Anterior cingulate cortex (tissue), 58 donors: Measurements from ENCODE around the gene CHST3.
"Not testable (repeated sequence)": the region's sequence is repeated elsewhere in the genome, so short reads cannot be mapped to it uniquely, and the experiment has no call there.

Experiments
- DNase-seq, 58 donors: peaks; one replicate each; lab custom pipeline; 2025; lab: John Stamatoyannopoulos, UW

The CHST3 gene

GRCh38 chr10:71972746-71973695 lies 8.8 kb downstream of the CHST3 start:
- no peak for DNase-seq

DNA sequence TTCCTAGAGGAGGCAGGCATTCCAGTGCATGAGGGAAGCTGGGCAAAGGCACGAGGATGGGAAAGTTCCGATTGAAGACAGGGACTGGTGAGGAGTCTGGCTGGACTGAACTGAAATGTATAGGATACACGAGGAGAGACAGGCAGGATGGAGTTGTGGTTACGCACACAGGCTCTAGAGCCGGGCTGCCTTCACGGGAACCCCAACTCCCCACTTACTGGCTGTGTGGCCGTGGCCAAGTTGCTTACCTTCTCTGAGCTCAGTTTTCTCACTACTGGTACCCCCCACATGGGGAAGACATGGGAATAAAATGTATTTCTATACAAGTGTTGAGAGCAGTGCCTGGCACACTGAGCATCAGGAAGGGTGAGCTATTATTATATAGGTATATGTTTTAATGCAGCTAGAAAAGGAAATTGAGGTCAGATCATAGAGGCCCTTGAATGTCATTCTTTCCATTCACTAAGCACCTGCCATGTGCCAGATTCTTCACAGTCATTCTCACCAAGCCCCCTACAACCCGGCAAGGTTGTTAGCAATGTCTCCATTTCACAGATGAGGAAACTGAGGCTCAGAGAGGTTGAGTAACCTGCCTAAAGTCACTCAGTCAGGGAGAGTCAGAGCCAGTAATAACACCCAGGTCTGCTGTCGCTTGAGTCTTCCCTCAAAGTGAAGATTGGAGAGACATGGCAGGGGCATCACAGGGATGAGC lies 9.7 kb downstream of the CHST3 start:
- DNase-seq = no peak

DNA sequence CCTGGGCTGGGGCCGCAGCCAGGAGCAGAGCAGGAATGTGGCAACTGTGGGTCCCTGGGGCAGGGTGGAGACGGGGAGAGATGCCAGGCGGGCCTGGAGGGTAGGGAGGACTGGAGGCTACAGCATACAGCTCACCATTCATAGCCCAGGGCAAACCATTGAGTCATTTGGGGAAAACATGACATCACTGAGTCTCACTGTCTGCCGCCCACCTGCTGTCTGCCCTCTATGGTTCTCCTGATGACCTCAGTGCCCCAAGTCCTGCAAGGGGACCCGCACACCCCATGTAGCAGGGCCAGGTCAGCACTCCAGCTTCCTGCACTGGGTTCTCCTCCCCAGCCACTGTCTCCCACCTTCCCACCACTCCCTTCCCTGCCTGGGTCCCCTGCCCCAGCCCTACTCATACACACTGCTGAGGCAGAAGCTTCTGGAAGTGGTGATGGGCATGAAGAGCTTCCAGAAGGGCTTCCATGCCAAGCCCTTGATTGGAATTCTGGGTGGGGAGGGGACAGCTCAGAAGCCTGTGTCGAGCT lies 10.4 kb downstream of the CHST3 start:
- peak in 11 of 58 donors; percentile 47 to 80 (median 68) for DNase-seq

DNA sequence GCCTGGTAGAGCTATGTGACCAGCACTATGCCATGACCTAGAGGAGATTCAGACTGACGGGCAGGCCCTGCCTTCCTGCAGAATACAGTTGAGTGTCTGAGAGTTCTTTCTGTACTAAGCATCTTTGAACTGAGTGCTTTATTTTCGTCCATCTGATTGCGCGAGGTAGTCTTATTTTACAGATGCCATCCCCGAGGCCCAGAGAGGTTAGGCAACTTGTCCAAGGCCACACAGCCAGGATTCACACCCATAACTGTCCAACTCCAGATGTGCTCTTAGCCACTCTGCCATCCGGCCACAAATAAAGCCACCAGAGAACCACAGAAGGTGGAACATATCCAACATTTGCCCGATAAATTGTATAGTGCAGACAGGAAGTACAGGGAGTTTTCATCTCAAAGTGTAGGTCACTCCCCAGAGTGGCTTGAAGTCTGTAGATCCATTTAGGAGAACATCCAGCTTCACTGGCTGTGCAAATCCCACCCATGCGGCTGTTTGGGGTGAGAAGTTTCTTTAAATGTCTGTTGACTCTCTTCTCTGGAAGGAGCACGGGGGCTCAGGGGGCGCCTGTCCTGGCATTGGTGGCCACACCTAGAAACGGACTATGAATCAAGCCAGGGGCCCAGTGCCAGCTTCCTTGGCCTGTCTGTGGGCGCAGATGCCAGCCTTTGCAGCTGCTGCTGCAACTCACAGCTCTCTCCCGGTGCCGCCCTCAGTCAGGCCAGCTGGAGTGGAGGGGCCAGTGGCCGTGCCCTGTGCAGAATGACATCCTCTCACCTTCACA lies 11.1 kb downstream of the CHST3 start:
- DNase-seq = peak in 53 of 58 donors; percentile 43 to 91 (median 75)

- peak in 25 of 58 donors; percentile 35 to 91 (median 74) for DNase-seq
Measured at GRCh38 chr10:71975871-71976725, 11.9 kb downstream of the CHST3 start.

GRCh38 chr10:71977614-71977903 lies 13.4 kb downstream of the CHST3 start:
- DNase-seq = not testable (repeated sequence)

DNA sequence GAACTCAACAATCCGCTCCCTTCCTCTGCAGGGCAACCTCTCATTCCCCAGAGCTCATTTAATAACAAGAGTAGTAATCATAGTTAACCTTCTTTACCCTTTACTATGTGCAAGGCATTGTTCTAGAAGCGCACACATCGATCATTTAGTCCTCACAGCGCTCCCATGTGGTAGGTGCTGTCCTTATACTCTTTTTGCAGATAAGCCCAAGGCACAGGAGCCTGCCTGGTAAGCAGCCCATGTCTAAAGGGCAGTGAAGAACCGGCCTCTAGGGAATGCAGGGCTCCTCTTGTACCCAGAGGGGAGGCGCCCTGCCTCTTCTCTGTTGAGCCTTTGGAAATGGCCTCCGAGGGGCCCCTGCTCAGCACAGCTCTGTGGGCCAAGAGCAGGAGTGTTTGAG lies 14.3 kb downstream of the CHST3 start:
- DNase-seq = peak in 2 of 58 donors; percentile 33 to 53

GRCh38 chr10:71978988-71979691 lies 14.9 kb downstream of the CHST3 start:
- DNase-seq = no peak

DNA sequence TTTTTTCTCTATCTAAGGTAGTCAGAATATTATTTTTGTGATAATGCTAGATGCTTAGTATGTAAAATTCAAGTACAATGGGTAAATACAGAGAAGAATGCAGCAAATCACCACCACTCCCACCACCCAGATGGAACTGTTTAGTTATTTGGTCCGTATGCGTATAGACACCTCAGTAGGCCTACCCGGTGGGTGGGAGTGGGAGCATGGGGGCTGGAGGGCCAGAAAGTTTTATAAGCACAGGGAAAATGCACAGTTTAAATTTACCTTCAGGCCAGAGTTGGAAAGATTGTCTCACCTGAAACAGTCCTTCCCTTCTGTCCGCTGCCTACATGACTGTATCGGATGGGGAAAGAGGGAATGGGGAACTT lies 15.5 kb downstream of the CHST3 start:
- no peak for DNase-seq

DNA sequence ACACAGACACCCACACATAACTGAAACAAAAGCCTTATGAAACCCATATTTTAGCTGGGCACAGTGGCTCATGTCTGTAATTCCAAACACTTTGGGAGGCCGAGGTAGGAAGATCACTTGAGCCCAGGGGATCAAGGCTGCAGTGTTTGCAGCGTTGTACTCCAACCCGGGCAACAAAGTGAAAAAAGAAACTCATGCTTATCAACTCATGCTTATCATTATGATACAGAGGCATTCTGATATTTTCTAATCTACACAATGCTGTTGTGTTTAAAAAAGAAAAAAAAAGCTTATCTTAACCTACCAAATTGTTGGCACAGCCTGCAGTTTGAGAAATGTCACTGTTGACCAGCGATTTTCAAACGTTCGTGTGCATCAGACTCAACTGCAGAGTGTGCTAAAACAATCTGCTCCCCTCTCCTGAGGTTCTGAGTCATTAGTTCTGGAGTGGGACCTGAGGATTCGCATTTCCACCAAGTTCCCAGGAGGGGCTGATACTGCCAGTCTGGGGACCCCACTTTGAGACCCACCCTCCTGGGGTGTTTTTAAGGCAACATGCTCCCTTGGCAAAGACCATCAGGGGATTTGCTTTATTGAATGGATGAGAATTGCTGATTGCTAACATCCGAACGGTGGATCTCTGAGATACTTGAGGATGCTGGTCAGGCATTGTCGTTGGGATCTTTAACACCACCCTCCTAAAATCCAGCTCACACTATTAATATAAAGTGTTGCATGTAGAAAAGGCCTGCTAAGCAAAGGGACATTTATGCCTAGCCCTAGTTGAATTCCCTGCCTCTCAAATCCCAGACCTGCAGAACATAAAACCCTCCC lies 16.2 kb downstream of the CHST3 start:
- no peak for DNase-seq

DNA sequence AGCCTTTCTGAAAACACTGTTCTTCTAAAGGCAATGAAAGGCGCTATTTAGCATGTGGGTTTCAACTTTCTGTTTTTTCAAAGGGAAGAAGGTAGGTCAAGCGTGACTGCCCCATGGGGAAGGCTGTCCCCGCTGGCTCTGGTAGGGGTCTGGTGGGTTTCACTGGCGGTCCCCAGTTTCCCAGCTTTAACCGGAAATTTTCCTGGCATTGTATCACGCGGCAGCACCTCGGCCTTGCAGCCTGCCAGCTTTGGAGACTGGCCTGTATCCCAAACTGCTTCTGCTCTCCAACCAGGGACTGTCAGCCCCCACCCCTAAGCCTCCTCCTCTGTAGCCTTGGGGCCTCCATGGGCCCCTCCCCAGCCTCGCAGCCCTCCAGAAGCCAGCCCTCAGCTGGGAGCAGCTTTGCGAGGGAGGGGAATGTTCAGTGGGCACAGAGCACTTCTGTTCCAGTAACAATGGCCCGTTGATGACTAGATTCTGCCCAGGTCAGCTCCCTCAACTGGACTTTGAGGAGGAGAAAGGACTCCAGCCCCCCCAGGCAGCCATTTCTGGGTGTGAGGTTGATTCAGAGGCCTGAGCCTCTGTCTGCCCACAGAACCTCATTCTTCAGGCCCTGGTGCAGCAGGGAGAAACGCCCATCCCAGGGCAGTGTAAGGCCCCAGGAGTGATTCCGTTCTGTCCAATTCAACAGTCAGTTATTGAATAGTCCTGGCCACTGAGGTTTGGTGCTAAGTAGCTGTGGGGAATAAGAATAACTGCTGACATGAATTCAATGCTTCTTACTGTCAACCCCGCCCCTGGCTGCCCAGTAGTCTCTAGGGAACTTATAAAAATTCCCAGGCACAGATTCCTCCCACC lies 17.1 kb downstream of the CHST3 start:
- DNase-seq = peak in 56 of 58 donors; percentile 35 to 98 (median 86)

- DNase-seq = no peak
Measured at GRCh38 chr10:71981876-71982230, 17.7 kb downstream of the CHST3 start.

- no peak for DNase-seq
Measured at GRCh38 chr10:71982269-71983178, 18.3 kb downstream of the CHST3 start.

DNA sequence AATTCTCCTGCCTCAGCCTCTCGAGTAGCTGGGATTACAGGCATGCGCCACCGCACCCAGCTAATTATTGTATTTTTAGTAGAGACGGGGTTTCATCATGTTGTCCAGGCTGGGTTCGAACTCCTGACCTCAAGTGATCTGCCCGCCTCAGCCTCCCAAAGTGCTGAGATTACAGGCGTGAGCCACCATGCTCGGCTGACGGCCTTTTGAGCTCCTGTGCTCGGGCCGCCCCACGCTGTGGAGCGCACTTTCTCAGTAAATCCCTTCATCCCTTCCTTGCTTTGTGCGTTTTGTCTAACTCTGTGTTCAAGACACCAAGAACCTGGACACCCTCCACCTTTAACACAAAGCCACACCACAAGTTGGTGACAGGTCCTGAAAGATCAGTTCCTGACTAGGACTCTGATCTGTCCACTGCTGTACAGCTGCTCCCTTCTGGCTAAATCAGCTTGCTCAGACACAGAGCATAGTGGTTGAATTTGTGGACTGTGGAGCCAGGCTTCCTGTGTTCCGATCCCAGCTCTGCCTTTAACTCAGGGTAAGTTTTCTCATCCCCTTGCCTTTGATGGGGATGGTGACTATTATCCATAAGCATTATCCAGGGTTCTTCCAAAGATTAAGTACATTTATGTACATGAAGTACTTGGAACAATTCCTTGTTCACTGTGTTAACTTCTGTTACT lies 20.1 kb downstream of the CHST3 start:
- DNase-seq = no peak

- DNase-seq = peak in 1 of 58 donors; percentile 27
Measured at GRCh38 chr10:71984809-71985388, 20.7 kb downstream of the CHST3 start.
